IPS DF 4.7 (cell line): ENCODE data around the gene RBM47.

Experiments
- DNase-seq: peaks from one replicate; pipeline ENCODE4 v3.0.0-alpha.2; 2013; ENCODE audit warnings: low spot score; ENCODE audit errors: extremely low read depth

Gene RBM47

GRCh38 chr4:40377512-40378365, 251.9 kb downstream of the RBM47 start:
- DNase-seq, result no peak

- no peak for DNase-seq
These were observed 254.0 kb downstream of the RBM47 start for GRCh38 chr4:40375620-40376019.

- no peak for DNase-seq
These were observed 254.6 kb downstream of the RBM47 start for GRCh38 chr4:40375095-40375494.

- DNase-seq, result no peak
These were observed 256.0 kb downstream of the RBM47 start for GRCh38 chr4:40373636-40374035.
